Activated CD4-positive, alpha-beta T cell treated with anti-CD3 and anti-CD28 coated beads for 48 hours (primary cell): ENCODE results near the gene ACOT9.
"Not testable (repeated sequence)": the region's sequence is repeated elsewhere in the genome, so short reads cannot be mapped to it uniquely, and the experiment has no call there.

ENCODE experiments used
- DNase-seq: peaks from one replicate; pipeline ENCODE4 v3.0.0-alpha.2; 2020

Gene ACOT9

GRCh38 chrX:23765868-23766267 is 22.8 kb upstream of the ACOT9 start:
- no peak for DNase-seq

GRCh38 chrX:23765449-23765848 is 22.4 kb upstream of the ACOT9 start:
- no peak for DNase-seq

- no peak for DNase-seq
Measured at GRCh38 chrX:23764188-23764984, 21.3 kb upstream of the ACOT9 start.

- no peak for DNase-seq
Measured at GRCh38 chrX:23759821-23760220, 16.7 kb upstream of the ACOT9 start.

- peak; percentile 67 for DNase-seq
Measured at GRCh38 chrX:23756165-23756564, 13.1 kb upstream of the ACOT9 start.

- no peak for DNase-seq
Measured at GRCh38 chrX:23754664-23755063, 11.6 kb upstream of the ACOT9 start.

GRCh38 chrX:23752740-23753415 is 9.8 kb upstream of the ACOT9 start:
- no peak for DNase-seq

GRCh38 chrX:23749576-23749975 is 6.5 kb upstream of the ACOT9 start:
- DNase-seq: no peak

GRCh38 chrX:23749129-23749528 is 6.1 kb upstream of the ACOT9 start:
- no peak for DNase-seq

- no peak for DNase-seq
Measured at GRCh38 chrX:23745786-23746185, 2.7 kb upstream of the ACOT9 start.

- DNase-seq: not testable (repeated sequence)
Measured at GRCh38 chrX:23743623-23743971, 521 bp upstream of the ACOT9 start.

GRCh38 chrX:23742174-23742696 is 841 bp downstream of the ACOT9 start:
- peak; percentile 11 for DNase-seq

GRCh38 chrX:23737413-23737812 is 5.7 kb downstream of the ACOT9 start:
- DNase-seq: no peak

GRCh38 chrX:23736030-23736429 is 7.0 kb downstream of the ACOT9 start:
- DNase-seq: no peak

- no peak for DNase-seq
Measured at GRCh38 chrX:23732704-23733103, 10.4 kb downstream of the ACOT9 start.

GRCh38 chrX:23731951-23732350 is 11.1 kb downstream of the ACOT9 start:
- DNase-seq: no peak

GRCh38 chrX:23729214-23729613 is 13.9 kb downstream of the ACOT9 start:
- DNase-seq: no peak

GRCh38 chrX:23727206-23727605 is 15.9 kb downstream of the ACOT9 start:
- no peak for DNase-seq

GRCh38 chrX:23726191-23726590 is 16.9 kb downstream of the ACOT9 start:
- DNase-seq: no peak

- no peak for DNase-seq
Measured at GRCh38 chrX:23720117-23720677, 22.9 kb downstream of the ACOT9 start.

- DNase-seq: no peak
Measured at GRCh38 chrX:23705235-23705634, 37.8 kb downstream of the ACOT9 start.

- no peak for DNase-seq
Measured at GRCh38 chrX:23704673-23705206, 38.3 kb downstream of the ACOT9 start.

- DNase-seq: peak; percentile 5
Measured at GRCh38 chrX:23699636-23700194, 43.4 kb downstream of the ACOT9 start.
